Prostate gland (tissue), 2 donors: ENCODE data around the gene IGF2BP3. TPM values are rescaled to one million over a fixed set of nuclear protein-coding genes. Genes with fewer than 3 reads are reported as not detected.
"Not testable (repeated sequence)": the region's sequence is repeated elsewhere in the genome, so short reads cannot be mapped to it uniquely, and the experiment has no call there.

Experiments
- DNase-seq: peaks from one replicate; pipeline ENCODE4 v3.0.0-alpha.2; 2019; ENCODE audit warnings: low spot score
- H3K27ac ChIP-seq, 2 donors: fragments of 200-600 bp; sonication (generic); 2 replicates each; pipeline ENCODE4 v1.5.1; 2017 to 2019
- H3K27me3 ChIP-seq: fragments of 200-600 bp; sonication (generic); replicated peaks from 2 replicates; pipeline ENCODE4 v1.5.1; 2019; ENCODE audit not compliant: insufficient read depth
- H3K36me3 ChIP-seq, 2 donors: fragments of 200-600 bp; sonication (generic); 1 replicate in 1 of 2; 2 replicates in 1 of 2; pipeline versions ENCODE4 v1.5.1 to v1.8.1; 2017 to 2019
- H3K4me1 ChIP-seq: fragments of 200-600 bp; sonication (generic); replicated peaks from 2 replicates; pipeline ENCODE4 v1.5.1; 2019
- H3K4me3 ChIP-seq, 2 donors: fragments of 200-600 bp; sonication (generic); 2 replicates each; pipeline ENCODE4 v1.5.1; 2017 to 2019
- H3K9me3 ChIP-seq: fragments of 200-600 bp; sonication (generic); 2 replicates; pipeline ENCODE4 v1.5.1; 2017
- CTCF ChIP-seq, 4 experiments: fragments of 200-600 bp in 2 of 4; fragments of 450-650 bp in 2 of 4; sonication (generic) in 2 of 4; IDR thresholded peaks; 1 replicate in 3 of 4; 2 replicates in 1 of 4; pipeline ENCODE4 v1.5.1; 2016 to 2019; ENCODE audit warnings: antibody characterized with exemption in 4 of 4, mild to moderate bottlenecking in 2 of 4, moderate library complexity in 2 of 4
- POLR2A ChIP-seq: fragments of 450-650 bp; IDR thresholded peaks from one replicate; pipeline ENCODE4 v1.6.1; 2016; ENCODE audit warnings: antibody characterized with exemption, mild to moderate bottlenecking
- POLR2AphosphoS5 ChIP-seq: sonication (generic); formaldehyde crosslinking; IDR thresholded peaks from one replicate; pipeline ENCODE4 v1.6.1; 2017; ENCODE audit warnings: antibody characterized with exemption
- WGBS: methylation state at CpG from one replicate; pipeline ENCODE4 v1.1.5; 2018; 5-methylcytosine and 5-hydroxymethylcytosine counted together
- intact Hi-C: fragments of 100-400 bp; cut with DNase I; formaldehyde crosslinking; loops from one replicate; pipeline ENCODE4 v1.14.2; 2022
- total RNA-seq, 2 donors: library from RNA; depleted of rRNA; stranded (reverse); fragments of >200 nt; gene quantifications; one replicate each; pipeline ENCODE4 v1.1.0, GENCODE V29; 2016

The IGF2BP3 gene
- total RNA-seq, 2 donors from 2014 or later, result 9.6 TPM; not detected in 1

- no peak overlapping the region for H3K27ac ChIP-seq
- intact Hi-C loops, result no loop called here
- H3K27me3 ChIP-seq, result no peaks in the 10 kb centered on the region
- no peaks in the 10 kb centered on the region for H3K36me3 ChIP-seq
- WGBS, result 85% methylated on average over 3 of the region's 3 CpGs
- H3K4me3 ChIP-seq, result no peak overlapping the region
- no peaks in the 10 kb centered on the region for H3K9me3 ChIP-seq
- no peak for DNase-seq
- H3K4me1 ChIP-seq, result no peaks in the 10 kb centered on the region
- TF ChIP-seq CTCF (IDR thresholded peaks at IDR 0.05) (no peak), POLR2A (no peak), POLR2AphosphoS5 (no peak)
These were observed 65.1 kb downstream of the IGF2BP3 start for GRCh38 chr7:23405240-23405618.

GRCh38 chr7:23404546-23405239 is 65.6 kb downstream of the IGF2BP3 start:
- H3K9me3 ChIP-seq, result no peaks in the 10 kb centered on the region

GRCh38 chr7:23403970-23404369 is 66.3 kb downstream of the IGF2BP3 start:
- intact Hi-C loops, result no loop called here
- Histone ChIP-seq H3K4me1 (no peaks in the 10 kb centered on the region), H3K27me3 (no peaks in the 10 kb centered on the region), H3K27ac (no peak overlapping the region), H3K36me3 (no peaks in the 10 kb centered on the region), H3K9me3 (no peaks in the 10 kb centered on the region), H3K4me3 (no peak overlapping the region)
- TF ChIP-seq CTCF (IDR thresholded peaks at IDR 0.05), result no peak
- no peak for TF ChIP-seq POLR2A
- TF ChIP-seq POLR2AphosphoS5, result no peak
- WGBS, result 96% methylated on average over 5 of the region's 5 CpGs
- no peak for DNase-seq

More at GRCh38 chr7:23404546-23405239, 65.6 kb downstream of the IGF2BP3 start:
- Histone ChIP-seq H3K4me1 (no peaks in the 10 kb centered on the region), H3K27me3 (no peaks in the 10 kb centered on the region), H3K4me3 (no peak overlapping the region), H3K27ac (no peak overlapping the region), H3K36me3 (no peaks in the 10 kb centered on the region)
- intact Hi-C loops, result no loop called here
- WGBS, result 87% methylated on average over 3 of the region's 3 CpGs
- no peak for DNase-seq
- TF ChIP-seq POLR2AphosphoS5 (no peak), CTCF (IDR thresholded peaks at IDR 0.05) (no peak), POLR2A (no peak)

GRCh38 chr7:23398090-23398489 is 72.2 kb downstream of the IGF2BP3 start:
- H3K27ac ChIP-seq, H3K36me3 ChIP-seq, H3K4me3 ChIP-seq, intact Hi-C loops, H3K27me3 ChIP-seq, H3K4me1 ChIP-seq, H3K9me3 ChIP-seq, DNase-seq: not testable (repeated sequence)
- WGBS, result 93% methylated on average over 2 of the region's 2 CpGs

GRCh38 chr7:23397241-23397640 is 73.0 kb downstream of the IGF2BP3 start:
- no peak overlapping the region for H3K4me3 ChIP-seq
- DNase-seq, result no peak
- H3K27ac ChIP-seq, result no peak overlapping the region
- no peaks in the 10 kb centered on the region for H3K27me3 ChIP-seq
- H3K9me3 ChIP-seq, result no peaks in the 10 kb centered on the region
- WGBS, result 81% methylated on average over 4 of the region's 4 CpGs
- H3K4me1 ChIP-seq, result no peaks in the 10 kb centered on the region
- H3K36me3 ChIP-seq, result no peaks in the 10 kb centered on the region
- TF ChIP-seq POLR2A (no peak), POLR2AphosphoS5 (no peak), CTCF (IDR thresholded peaks at IDR 0.05) (no peak)
- intact Hi-C loops, result no loop called here
